Pons (tissue), 1 donor: Measurements from ENCODE around the gene RAB3GAP1.
"Not testable (repeated sequence)": the region's sequence is repeated elsewhere in the genome, so short reads cannot be mapped to it uniquely, and the experiment has no call there.

Source experiments
- DNase-seq: peaks from one replicate; pipeline ENCODE4 v3.0.0-alpha.2; 2016; ENCODE audit warnings: low spot score

Gene RAB3GAP1

DNA sequence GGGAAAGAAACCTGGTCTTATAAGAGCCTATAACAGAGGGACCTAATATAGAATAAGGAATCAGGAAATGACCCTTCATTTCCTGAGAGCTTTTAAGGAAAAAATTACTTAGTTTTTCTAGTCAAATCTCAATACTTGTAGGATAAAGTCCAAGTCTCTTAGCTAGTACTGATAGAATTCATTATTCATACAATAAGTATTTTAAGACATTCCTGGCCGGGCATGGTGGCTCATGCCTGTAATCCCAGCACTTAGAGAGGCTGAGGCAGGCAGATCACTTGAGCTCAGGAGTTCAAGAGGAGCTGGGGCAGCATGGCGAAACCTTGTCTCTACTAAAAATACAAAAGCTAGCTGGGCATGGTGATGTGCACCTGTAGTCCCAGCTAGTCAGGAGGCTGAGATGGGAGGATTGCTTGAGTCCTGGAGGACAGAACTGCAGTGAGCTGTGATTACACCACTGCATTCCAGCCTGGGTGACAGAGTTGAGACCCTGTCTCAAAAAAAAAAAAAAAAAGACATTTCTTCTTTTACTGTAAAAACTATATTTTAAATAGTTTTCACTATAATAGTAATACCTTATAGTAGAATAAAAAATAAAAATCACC, 3.2 kb downstream of the RAB3GAP1 start:
- no peak for DNase-seq

DNA sequence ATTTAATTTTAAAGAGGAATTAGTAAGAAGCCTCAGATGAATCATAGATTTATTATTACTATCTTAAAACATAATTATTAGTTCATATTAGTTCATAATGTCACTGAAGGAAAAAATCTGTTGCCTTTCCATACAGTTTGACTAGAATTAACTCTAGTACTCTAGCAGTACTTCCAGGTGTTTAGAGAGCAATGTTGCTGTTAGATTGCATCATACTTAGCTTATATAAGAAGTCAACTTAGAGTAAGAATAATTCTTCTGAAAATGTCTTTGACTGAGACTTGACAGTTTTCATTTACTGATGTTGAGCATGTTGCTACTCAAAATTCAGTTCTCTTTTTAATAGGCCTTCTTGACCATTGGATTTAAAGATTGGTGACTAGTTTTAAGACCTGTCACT, 4.7 kb downstream of the RAB3GAP1 start:
- no peak for DNase-seq

DNA sequence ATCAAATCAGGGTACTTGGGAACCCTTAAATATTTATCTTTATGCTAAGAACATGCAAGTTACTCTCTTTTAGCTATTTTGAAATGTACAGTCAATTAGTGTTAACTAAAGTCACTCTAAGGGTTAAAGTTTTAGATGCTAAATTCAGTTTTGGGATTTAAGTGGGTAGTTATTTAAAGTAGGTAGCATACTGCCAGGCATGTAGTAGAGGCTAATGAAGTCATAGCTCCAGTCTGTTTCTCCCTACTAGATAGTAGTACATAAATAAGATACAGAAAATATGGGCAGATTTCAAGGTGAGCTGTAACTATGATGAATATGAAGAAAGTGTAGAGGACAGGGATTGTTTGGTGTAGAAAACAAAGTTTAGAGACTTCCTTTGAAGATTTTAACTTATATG, 7.5 kb downstream of the RAB3GAP1 start:
- no peak for DNase-seq

DNA sequence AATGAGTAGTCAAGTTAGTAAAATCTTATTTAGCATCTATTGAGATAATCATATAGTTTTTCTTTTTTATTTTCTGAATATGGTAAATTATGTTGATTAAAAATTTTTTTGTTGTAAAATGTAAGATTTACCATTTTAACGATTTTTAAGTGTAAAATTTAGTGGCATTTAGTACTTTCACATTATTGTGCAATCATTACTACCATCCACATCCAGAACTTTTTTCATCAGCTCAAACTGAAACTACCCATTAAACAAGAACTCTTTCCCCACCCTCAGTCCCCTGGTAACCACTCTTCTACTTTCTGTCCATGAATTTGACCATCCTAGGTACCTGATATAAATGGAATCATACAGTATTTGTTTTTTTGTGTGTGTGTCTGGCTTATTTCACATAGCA, 11.1 kb downstream of the RAB3GAP1 start:
- DNase-seq, result no peak

DNA sequence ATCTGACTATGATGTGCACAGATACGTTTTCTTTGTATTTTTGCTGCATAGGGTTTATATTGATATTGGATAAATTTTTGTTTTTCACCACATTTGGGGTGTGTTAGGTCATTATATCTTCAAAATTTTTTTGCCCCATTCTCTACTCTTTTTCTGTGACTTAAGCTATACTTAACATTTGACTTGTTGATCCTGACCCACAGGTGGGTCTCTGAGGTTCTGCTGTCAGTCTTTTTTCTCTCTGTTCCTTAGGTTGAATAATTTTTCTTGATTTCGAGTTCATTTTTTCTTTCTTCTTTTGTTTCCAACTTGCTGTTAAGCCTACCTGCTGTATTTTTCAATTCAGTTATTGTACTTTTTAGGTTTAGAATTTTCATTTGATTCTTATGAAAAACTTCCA, 12.1 kb downstream of the RAB3GAP1 start:
- DNase-seq, result no peak

DNA sequence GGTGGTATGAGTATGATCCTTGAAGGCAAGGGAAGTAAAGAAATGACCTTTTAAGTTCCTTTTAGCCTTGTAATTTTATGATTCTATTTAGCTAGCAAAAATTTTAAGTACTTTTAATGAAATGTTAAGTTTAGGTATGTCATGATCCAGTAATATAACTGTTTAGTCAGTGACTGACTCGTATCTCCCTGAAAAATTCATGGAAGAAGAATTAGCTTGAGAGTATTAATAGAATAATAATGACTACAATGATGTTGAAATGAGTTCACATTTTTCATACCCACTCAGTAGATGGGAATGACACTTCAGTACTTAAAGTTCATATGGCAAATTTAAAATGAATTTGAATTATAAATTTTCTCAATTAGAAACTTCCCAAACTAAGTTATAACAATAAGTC, 14.6 kb downstream of the RAB3GAP1 start:
- no peak for DNase-seq

DNA sequence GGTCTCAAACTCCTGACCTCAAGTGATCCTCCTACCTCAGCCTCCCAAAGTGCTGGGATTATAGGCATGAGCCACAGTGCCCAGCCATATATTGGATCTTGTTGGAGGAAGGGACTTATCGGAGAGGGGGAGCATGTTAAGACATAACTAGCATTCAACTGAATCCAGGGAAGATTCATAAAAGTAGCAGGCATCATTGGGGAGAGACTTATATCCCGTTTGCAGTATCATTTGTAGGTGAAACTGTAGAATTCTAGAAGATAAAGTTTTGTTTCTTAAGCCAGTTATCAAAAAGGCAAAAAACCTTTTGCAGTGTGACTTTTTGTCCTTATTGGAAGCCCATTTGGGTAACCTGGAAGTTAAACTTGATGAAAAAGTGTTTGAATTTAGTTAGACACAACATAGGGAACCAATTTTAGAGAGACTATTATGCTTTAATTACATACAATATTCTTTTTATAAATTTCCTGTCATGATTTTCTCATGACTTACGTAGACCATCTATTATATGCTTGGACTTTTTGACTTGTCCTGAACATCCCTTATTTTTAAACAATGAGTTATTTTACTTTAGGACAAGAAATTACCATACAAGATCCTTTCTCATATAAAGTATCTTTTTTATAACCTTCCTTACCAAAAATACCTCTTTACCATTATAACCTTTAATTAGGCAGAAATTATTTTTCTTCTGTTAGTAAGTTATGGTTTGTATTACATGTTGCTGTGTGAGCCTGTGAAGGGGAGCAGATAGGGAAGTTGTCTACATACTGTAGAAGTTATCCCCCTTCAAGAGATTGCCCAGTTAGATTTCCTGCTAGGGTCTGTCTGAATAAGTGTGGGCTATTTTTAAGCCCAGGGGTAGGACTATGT, 20.3 kb downstream of the RAB3GAP1 start:
- DNase-seq, result no peak

DNA sequence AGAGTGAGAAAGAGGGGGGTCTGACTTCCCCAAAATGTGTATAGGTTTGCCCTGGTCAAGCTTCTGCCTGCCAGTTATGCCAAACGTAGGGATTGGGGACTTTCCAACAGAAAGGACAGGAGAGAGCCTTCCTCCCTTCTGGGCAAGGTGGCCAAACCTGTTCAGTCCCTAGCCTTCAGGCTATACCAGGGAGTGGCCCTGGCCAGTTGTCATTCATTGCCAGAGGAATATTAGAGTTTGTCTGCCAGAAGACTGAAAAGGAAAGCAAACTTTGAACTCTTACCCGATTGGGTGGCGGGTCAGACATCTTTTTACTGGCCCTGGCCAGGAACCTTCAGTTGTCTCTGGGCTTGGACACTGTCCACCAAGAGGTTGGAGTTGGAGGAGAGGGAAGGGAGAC, 22.1 kb downstream of the RAB3GAP1 start:
- no peak for DNase-seq

DNA sequence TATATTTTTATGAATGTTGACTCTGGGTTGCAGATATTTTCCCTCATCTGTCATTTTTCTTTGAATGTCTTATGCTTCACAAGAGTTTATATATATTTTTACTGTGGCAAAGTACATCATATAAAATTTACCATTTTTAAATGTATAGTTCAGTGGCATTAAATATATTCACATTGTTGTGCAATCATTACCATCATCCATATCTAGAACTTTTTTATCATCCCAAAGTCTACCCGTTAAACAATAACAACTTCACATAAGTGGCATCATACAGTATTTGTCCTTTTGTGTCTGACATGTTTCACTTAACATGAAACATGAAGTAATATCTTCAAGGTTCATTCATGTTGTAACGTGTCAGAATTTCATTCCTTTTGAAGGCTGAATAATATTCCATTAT, 24.5 kb downstream of the RAB3GAP1 start:
- DNase-seq, result no peak

DNA sequence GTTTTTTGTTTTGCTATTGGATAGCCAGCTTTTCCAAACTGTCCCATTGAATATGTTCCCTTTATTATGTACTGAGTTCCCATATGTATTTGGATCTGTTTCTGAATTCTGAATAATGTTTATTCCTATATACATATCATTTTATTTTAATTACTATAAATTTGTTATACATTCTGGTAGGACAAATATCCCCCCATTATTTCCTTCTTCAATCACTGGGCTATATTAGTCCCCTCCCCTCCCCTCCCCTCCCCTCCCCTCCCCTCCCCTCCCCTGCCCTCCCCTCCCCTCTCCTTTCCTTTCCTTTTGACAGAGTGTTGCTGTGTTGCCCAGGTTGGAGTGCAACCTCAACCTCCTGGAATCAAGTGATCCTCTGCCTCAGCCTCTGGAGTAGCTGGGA, 26.3 kb downstream of the RAB3GAP1 start:
- DNase-seq, result no peak

DNA sequence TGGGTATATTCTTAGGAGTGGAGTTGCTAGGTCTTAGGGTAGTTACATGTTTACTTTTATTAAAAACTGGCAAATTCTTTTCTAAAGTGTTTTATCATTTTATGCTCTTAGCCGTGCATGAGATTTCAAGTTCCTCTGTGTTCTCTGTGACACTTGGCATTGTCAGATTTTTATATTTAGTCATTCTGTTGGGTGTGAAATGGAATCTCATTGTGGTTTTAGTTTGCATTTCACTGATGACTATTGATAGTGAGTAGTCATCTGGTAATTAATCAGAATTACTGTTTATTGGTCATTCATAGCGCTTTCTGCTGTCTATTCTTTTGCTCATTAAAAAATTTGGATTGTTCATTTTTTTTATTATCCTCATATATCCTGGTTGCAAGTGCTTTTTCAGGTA, 34.1 kb downstream of the RAB3GAP1 start:
- DNase-seq, result no peak

DNA sequence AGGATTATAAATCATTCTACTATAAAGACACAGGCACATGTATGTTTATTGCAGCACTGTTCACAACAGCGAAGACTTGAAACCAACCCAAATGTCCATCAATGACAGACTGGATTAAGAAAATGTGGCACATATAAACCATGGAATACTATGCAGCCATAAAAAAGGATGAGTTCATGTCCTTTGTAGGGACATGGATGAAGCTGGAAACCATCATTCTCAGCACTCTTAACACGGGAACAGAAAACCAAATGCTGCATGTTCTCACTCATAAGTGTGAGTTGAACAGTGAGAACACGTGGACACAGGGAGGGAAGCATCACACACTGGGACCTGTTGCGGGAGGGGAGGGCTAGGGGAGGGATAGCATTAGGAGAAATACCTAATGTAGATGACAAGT, 37.5 kb downstream of the RAB3GAP1 start:
- not testable (repeated sequence) for DNase-seq

DNA sequence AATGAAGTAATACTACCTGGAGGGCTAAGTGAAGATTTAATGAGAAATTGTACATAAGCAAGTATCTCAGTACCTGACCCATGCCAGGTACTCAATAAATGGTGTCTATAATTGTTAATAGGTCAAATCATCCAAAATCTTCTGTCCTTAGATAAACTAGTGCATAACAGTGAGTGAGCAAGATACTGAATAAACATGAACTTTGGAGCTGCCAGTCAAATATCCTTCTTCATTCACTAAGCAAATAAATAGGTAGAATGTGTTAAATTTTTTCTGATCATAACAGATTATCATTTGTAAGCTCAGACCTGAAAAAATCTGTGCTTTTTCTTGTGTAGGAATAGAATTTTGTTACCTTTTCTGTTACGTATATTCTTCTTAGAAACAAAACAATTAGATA, 39.6 kb downstream of the RAB3GAP1 start:
- no peak for DNase-seq

DNA sequence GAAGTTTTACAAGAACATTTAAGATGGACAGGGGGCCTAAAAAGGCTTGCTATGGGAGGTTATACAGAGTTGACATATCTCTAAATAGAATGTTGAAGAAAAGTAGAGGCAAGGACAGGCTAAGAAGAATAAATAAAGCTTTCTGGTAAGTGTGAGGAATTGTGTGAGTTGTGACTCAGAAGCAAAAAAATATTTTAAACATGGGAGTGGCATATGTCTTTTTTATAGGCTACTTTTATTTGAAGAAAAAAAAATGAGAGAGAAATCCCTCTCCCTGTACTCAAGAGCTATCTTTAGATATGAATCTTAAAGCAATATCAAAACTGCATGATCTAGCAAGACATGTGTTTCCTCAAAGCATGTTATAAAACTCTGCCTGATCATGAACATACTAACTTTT, 41.1 kb downstream of the RAB3GAP1 start:
- DNase-seq, result no peak

DNA sequence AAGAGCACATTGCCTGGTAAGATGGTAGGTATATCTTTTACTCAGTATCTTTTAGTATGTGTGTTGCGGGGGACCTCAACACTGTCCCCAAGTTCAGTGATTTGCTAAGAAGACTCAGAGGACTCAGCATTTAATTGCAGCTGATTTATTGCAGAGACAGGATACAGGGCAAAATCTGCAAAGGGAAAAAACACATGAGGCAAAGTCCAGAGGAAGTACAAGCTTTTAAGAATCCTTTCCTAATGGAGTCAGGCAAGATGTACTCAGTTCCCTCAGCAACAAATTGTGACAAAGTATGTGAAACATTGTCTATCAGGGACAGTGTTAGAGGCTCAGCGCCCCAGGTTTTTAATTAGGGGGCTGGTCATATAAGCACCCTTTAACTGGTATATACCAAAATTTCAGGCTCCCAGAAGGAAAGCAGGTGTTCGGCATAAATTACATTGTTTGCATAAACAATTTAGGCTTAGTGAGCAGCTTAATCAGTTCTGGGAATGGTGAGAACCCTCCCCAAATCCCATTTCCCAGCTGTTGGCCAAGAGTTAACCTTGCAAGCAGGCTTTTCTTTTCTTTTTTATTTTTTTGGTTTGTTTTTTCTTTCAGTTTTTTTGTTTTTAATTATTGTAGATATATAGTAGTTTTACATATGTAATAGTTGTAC, 41.7 kb downstream of the RAB3GAP1 start:
- no peak for DNase-seq

DNA sequence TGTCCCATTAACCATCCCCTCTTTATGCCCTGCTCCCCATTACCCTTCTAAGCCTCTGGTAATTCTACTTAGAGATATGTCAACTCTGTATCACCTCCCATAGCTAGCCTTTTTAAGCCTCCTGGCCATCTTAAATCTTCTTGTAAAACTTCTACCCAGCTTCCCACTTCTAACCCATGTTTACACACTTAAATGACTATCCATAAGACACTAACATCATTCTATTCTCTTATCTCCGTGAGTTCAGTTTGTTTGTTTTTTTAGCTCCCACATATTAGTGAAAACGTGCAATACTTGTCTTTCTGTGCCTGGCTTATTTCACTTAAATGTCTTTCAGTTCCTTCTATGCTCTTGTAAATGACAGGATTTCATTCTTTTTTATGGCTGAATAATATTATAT, 42.4 kb downstream of the RAB3GAP1 start:
- no peak for DNase-seq

DNA sequence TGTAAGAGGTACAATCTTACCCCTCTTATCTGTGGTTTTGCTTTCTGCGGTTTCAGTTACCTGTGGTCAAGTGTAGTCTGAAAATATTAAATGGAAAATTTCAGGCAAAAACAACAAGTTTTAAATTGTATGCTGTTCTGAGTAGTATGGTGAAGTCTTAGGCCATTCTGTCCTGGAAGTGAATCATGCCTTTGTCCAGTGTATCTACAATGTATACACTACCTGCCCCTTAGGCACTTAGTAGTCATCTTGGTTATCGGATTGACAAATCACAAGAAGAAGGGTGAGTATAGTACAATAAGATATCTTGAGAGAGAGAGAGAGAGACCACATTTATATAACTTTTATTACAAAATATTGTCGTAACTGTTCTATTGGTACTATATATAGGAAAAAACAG, 43.5 kb downstream of the RAB3GAP1 start:
- no peak for DNase-seq

DNA sequence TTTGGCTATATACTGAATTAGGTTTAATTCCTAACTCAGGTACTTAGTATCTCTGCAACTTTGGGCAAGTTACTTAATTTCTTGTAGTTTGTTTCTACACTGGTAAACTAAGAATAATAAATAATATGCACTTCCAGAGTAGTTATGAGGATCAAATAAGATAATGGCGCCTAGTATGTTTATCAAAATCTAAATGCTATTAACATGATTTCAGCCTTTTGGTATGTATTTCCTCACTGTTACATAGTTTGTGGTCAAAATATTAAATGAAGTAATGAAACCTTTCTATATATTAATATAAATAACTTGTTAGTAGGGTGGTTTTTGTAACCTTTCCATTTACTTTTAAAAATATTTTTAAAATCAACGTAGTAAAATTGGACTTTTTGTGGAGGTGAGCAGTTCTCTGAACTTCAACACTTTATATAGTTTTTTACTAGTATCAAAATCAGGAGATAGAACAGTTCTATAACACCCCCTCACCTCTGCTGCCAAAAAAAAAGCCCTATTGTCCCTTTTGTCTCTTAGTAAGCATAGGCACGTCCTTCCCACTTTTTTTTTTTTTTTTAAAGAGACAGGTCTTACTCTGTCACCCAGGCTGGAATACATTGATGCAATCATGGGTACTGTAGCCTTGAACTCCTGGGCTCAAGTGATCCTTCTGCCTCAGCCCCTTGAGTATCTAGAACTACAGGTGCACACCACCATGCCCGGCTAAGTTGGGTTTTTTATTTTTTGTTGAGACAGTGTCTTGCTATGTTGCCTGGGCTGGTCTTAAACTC, 44.8 kb downstream of the RAB3GAP1 start:
- no peak for DNase-seq

DNA sequence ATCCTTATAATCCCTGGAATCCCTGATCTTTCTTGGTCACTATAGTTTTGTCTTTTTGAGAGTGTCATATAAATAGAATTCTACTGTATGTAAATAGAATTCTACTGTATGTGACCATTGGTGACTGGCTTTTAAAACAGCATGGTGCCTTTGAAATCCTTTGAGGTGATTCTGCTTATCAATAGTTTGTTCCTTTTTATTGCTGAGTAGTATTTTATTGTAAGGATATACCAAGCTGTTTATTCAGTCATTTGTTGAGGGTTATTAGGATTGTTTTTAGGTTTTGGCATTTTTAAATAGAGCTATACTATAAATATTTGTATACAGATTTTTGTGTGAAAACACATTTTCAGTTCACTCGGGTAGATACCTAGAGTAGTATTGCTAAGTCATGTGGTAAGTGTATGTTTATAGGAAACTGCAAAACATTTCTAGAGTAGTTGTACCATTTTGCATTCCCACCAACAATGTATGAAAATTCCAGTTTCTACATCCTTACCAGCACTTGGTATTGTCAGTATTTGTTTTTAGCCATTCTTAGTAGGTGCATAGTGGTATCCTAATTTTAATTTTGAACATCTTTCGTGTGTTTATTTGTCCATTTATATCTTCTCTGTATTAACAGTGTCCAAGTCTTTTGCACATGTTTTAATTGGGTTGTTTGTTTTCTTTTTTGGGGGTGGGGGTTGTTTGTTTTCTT, 45.6 kb downstream of the RAB3GAP1 start:
- no peak for DNase-seq

DNA sequence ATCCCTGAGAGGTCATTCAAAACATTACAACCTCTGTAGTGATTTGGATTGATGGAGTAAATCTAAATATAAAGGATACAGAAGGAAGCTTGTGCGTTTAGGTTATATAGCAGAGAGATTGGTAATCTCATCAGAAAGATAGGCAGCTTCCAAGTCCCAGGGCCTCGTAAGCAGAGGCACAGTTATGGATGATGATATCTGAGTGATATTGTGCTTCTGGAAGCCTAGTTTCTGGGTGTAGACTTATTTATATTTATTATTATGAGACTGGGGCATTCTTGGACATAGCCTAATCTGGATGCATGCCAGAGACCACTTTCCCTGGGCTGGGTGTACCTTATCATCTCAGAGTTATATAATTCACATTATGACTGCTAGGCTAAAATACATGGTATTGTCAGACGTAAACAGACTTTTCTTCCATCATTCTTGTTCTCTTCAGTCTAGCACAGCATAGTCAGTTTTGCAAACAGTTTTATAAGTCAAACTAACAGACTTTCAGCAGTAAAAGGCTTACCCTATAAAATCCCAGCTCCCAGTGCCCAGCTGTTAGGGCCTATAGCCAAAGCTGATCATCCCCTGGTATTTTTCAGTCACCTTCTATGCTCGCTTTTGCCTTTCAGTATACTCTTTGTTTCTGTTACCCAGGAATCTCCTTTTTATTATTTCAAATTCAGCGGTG, 47.9 kb downstream of the RAB3GAP1 start:
- no peak for DNase-seq

DNA sequence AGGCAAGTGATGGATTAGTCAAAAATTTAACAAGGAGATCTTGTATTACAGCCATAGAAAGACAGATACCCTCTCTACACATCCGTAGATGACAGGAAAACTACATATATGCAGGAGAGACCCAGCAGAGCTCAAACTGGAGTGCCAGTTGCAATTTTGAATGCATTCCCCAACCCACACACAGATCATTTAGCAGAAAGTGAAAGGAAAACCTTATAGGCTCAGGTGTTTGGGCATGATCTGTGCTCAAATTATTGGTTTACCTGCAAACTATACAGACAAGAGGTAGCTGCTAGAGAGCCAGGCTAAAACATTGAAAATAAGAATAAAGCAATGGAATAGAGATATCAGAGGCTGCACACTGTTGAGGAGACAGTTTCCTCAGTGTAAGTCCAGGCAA, 51.8 kb downstream of the RAB3GAP1 start:
- no peak for DNase-seq
